Testis (tissue), 2 donors: Measurements from ENCODE around the gene IL1RL1.

Source experiments
- POLR2A ChIP-seq: fragments of 450-650 bp; IDR thresholded peaks from one replicate; pipeline ENCODE4 v1.6.1; 2017; ENCODE audit warnings: antibody characterized with exemption, mild to moderate bottlenecking, moderate library complexity
- TF ChIP-seq, protein P1 (sequence below), 3 experiments: fragments of 450-650 bp in 2 of 3; fragments of 200-600 bp in 1 of 3; sonication (generic) in 1 of 3; IDR thresholded peaks; one replicate each; pipeline ENCODE4 v1.5.1; 2016 to 2019; ENCODE audit warnings: antibody characterized with exemption in 3 of 3, mild to moderate bottlenecking in 2 of 3, moderate library complexity in 1 of 3

DNA sequence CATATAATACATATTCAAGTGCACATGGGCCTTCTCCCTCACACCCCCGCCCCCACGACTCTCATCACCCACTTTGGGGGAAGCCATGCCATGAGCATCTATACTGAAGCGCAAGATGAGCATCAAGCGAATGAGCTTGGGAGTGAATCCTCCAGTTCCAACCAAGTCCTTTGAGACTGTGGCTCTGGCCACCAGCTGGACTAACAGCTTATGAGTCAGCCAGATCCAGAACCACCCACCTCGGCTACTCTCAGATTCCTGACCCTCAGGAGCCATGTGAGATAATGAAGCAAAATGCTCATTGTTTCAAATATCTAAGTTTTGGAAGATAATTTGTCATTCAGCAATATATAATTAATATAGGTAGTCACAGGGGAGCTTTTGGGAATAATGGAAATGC, 22.2 kb upstream of the IL1RL1 start:
- TF ChIP-seq, protein P1, sequence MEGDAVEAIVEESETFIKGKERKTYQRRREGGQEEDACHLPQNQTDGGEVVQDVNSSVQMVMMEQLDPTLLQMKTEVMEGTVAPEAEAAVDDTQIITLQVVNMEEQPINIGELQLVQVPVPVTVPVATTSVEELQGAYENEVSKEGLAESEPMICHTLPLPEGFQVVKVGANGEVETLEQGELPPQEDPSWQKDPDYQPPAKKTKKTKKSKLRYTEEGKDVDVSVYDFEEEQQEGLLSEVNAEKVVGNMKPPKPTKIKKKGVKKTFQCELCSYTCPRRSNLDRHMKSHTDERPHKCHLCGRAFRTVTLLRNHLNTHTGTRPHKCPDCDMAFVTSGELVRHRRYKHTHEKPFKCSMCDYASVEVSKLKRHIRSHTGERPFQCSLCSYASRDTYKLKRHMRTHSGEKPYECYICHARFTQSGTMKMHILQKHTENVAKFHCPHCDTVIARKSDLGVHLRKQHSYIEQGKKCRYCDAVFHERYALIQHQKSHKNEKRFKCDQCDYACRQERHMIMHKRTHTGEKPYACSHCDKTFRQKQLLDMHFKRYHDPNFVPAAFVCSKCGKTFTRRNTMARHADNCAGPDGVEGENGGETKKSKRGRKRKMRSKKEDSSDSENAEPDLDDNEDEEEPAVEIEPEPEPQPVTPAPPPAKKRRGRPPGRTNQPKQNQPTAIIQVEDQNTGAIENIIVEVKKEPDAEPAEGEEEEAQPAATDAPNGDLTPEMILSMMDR (IDR thresholded peaks at IDR 0.05) = no peak
- no peak for TF ChIP-seq POLR2A
